Measurements from ENCODE around the gene AKR1B15.
"Not testable (repeated sequence)": the region's sequence is repeated elsewhere in the genome, so short reads cannot be mapped to it uniquely, and the experiment has no call there.

- TF ChIP-seq CTCF (conservative IDR thresholded peaks at IDR 0.05; ENCODE audit: low read depth, low read length); EZH2 (IDR thresholded peaks at IDR 0.05; ENCODE audit: borderline replicate concordance, low read depth, low read length, poor library complexity, severe bottlenecking): not testable (repeated sequence)
These were observed 22.2 kb upstream of the AKR1B15 start for GRCh38 chr7:134526552-134527248.

All from A673 (cell line).